HG02970 (cell line): Measurements from ENCODE around the gene THAP4.
A peak's percentile ranks its signal among the peaks of the same experiment; 100 is the strongest.

ENCODE experiments used
- ATAC-seq: cut with Tn5 transposase; IDR thresholded peaks from one replicate; pipeline ENCODE4 v1.9.1; 2021; ENCODE audit warnings: mild to moderate bottlenecking, moderate library complexity, moderate number of reproducible peaks; ENCODE audit not compliant: unreplicated experiment, low FRiP score

The THAP4 gene

GRCh38 chr2:241641631-241642030, 4.7 kb upstream of the THAP4 start:
- no peak for ATAC-seq

GRCh38 chr2:241640165-241640795, 3.3 kb upstream of the THAP4 start:
- no peak for ATAC-seq

GRCh38 chr2:241639385-241639784, 2.4 kb upstream of the THAP4 start:
- no peak for ATAC-seq

- no peak for ATAC-seq
Measured at GRCh38 chr2:241638940-241639339, 2.0 kb upstream of the THAP4 start.

- peak; percentile 14 for ATAC-seq
Measured at GRCh38 chr2:241637795-241638660, 1.1 kb upstream of the THAP4 start.

- peak; percentile 26 for ATAC-seq
Measured at GRCh38 chr2:241636182-241637017, 558 bp downstream of the THAP4 start.

GRCh38 chr2:241635756-241636155, 1.2 kb downstream of the THAP4 start:
- no peak for ATAC-seq

- no peak for ATAC-seq
Measured at GRCh38 chr2:241633561-241633960, 3.4 kb downstream of the THAP4 start.

GRCh38 chr2:241632478-241633325, 4.3 kb downstream of the THAP4 start:
- no peak for ATAC-seq

GRCh38 chr2:241629762-241630435, 7.1 kb downstream of the THAP4 start:
- ATAC-seq = no peak

GRCh38 chr2:241627675-241628074, 9.3 kb downstream of the THAP4 start:
- ATAC-seq = no peak

GRCh38 chr2:241620419-241620769, 16.6 kb downstream of the THAP4 start:
- ATAC-seq = no peak

GRCh38 chr2:241619597-241620418, 17.1 kb downstream of the THAP4 start:
- no peak for ATAC-seq

GRCh38 chr2:241618829-241619228, 18.1 kb downstream of the THAP4 start:
- ATAC-seq = no peak

GRCh38 chr2:241618296-241618805, 18.6 kb downstream of the THAP4 start:
- ATAC-seq = no peak

- no peak for ATAC-seq
Measured at GRCh38 chr2:241617431-241618154, 19.4 kb downstream of the THAP4 start.

- ATAC-seq = no peak
Measured at GRCh38 chr2:241616168-241617125, 20.5 kb downstream of the THAP4 start.
